ENCODE measurements around the gene TWF1.
A peak's percentile ranks its signal among the peaks of the same experiment; 100 is the strongest.
"Not testable (repeated sequence)": the region's sequence is repeated elsewhere in the genome, so short reads cannot be mapped to it uniquely, and the experiment has no call there.

TWF1 gene

DNA sequence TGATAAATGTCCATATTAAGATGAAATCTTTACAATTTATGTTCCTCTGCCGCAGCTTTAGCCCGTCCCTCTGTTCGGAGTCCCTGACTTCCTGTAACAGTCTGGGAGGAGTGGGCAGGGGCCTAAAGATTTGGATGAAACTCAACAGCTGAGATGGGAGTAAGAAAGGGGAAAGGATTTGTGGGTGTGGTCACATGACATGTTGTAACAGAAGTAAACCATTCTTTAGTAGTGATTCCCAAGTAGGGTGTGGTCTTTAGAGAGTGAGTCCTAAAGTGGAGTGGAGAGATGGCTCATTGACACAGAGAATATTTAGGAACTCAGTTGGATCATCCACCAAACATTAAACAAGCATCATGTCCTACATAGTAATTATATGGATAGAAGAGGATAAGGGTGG lies 42.7 kb upstream of the TWF1 start:
- CTCF ChIA-PET, result no interaction called here
- POLR2A ChIA-PET, result no interaction called here
- TF ChIP-seq, protein P1, sequence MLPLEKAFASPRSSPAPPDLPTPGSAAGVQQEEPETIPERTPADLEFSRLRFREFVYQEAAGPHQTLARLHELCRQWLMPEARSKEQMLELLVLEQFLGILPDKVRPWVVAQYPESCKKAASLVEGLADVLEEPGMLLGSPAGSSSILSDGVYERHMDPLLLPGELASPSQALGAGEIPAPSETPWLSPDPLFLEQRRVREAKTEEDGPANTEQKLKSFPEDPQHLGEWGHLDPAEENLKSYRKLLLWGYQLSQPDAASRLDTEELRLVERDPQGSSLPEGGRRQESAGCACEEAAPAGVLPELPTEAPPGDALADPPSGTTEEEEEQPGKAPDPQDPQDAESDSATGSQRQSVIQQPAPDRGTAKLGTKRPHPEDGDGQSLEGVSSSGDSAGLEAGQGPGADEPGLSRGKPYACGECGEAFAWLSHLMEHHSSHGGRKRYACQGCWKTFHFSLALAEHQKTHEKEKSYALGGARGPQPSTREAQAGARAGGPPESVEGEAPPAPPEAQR (tag by site-specific recombination; IDR thresholded peaks at IDR 0.05), result no peak
- TF ChIP-seq ZNF561 (tag by site-specific recombination; IDR thresholded peaks at IDR 0.05; ENCODE audit: borderline replicate concordance) (no peak), PRDM1 (tag by site-specific recombination; IDR thresholded peaks at IDR 0.05) (no peak), ZNF501 (tag by site-specific recombination; IDR thresholded peaks at IDR 0.05) (no peak), ZNF555 (tag by site-specific recombination; conservative IDR thresholded peaks at IDR 0.05) (no peak), ZNF600 (tag by site-specific recombination; IDR thresholded peaks at IDR 0.05) (no peak), KLF1 (tag by site-specific recombination; IDR thresholded peaks at IDR 0.05) (0 out of 2 replicates have a peak, but pooled peaks have one; percentile 24)
- TF ChIP-seq, protein P2, sequence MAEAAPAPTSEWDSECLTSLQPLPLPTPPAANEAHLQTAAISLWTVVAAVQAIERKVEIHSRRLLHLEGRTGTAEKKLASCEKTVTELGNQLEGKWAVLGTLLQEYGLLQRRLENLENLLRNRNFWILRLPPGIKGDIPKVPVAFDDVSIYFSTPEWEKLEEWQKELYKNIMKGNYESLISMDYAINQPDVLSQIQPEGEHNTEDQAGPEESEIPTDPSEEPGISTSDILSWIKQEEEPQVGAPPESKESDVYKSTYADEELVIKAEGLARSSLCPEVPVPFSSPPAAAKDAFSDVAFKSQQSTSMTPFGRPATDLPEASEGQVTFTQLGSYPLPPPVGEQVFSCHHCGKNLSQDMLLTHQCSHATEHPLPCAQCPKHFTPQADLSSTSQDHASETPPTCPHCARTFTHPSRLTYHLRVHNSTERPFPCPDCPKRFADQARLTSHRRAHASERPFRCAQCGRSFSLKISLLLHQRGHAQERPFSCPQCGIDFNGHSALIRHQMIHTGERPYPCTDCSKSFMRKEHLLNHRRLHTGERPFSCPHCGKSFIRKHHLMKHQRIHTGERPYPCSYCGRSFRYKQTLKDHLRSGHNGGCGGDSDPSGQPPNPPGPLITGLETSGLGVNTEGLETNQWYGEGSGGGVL (tag by site-specific recombination; IDR thresholded peaks at IDR 0.05), result no peak
- Histone ChIP-seq H3K27ac (ENCODE audit: extremely low read depth, low read depth, low read length) (no peak overlapping the region), H3K4me3 (ENCODE audit: low read depth, low read length) (no peak overlapping the region), H3K4me1 (ENCODE audit: control insufficient read depth, insufficient read depth, low read length) (peaks cover 9% of the 10 kb centered on the region; the same call in 1 of the 2 replicates), H3K36me3 (ENCODE audit: control insufficient read depth in 2 of 2, insufficient read depth in 1 of 2, low read length in 2 of 2) (peaks cover 0 to 3% of the 10 kb centered on the region in 2 experiments; a peak in 1 of 3 replicates), H3K9me3 (ENCODE audit: control insufficient read depth, insufficient read depth, low read depth, low read length) (no peaks in the 10 kb centered on the region)

DNA sequence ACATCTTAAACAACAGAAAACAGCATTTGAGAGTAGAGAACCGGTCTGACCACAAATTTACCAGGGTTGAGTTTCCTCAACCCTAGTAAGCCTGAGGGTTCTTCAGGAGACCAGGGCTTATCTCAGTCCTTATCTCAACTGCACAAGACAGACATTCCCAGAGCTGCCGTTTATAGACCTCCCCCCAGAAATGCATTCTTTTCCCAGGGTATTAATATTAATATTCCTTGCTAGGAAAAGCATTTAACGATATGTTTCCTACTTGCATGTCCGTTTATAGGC lies 42.0 kb upstream of the TWF1 start:
- peaks cover 9% of the 10 kb centered on the region; the same call in 1 of the 2 replicates for H3K4me1 ChIP-seq (ENCODE audit: control insufficient read depth, insufficient read depth, low read length)
- H3K9me3 ChIP-seq (ENCODE audit: control insufficient read depth, insufficient read depth, low read depth, low read length), result no peaks in the 10 kb centered on the region
- TF ChIP-seq ZEB2 (tag by site-specific recombination; IDR thresholded peaks at IDR 0.05), result no peak
- peak; percentile 28 for TF ChIP-seq SETDB1 (IDR thresholded peaks at IDR 0.05; ENCODE audit: insufficient read length, low read length)
- no peak for TF ChIP-seq EGR2 (tag by site-specific recombination; IDR thresholded peaks at IDR 0.05; ENCODE audit: low read depth)
- no peak for TF ChIP-seq ZNF211 (tag by site-specific recombination; IDR thresholded peaks at IDR 0.05; ENCODE audit: low read depth)
- ChIA-PET CTCF (no interaction called here), POLR2A (interaction anchor here (0.9 kb wide), 1 partner anchor 13 kb away, joined by 3 read pairs; the partner anchor contains the start of gene TMEM117)
- H3K27ac ChIP-seq (ENCODE audit: extremely low read depth, low read depth, low read length), result no peak overlapping the region
- H3K36me3 ChIP-seq (ENCODE audit: control insufficient read depth in 2 of 2, insufficient read depth in 1 of 2, low read length in 2 of 2), result peaks cover 0 to 3% of the 10 kb centered on the region in 2 experiments; a peak in 1 of 3 replicates
- no peak overlapping the region for H3K4me3 ChIP-seq (ENCODE audit: low read depth, low read length)

DNA sequence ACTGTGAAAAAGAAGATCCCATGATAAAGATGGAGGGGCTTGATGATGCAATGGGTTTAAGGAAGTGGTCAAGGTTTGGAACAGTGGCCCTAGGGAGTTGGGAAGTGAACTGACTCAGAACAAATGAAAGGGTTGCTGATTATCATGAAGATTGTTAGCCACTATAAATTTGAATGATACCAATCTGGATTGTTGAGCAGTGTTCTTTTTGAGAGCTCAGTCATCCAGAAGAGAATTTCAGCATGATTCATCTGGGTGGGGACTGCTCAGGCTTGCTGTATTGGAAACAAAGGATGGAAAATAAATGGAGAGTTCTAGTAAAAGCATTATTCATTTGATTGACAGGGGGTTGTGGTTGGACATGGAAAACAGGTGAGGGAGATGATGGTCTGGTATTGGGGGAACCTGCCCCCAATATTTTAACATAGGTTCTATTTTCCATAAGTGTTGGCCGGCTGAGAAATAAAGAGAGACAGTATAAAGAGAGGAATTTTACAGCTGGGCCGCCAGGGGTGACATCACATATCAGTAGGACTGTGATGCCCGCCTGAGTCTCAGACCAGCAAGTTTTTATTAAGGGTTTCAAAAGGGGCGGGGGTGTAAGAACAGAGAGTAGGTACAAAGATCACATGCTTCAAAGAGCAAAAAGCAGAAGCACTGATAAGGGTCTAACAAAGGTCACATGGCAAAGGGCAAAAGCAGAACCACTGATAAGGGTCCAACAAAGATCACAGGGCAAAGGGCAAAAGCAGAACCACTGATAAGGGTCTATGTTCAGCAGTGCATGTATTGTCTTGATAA lies 41.5 kb upstream of the TWF1 start:
- POLR2A ChIA-PET, result interaction anchor here (0.6 to 0.9 kb wide), 2 partner anchors 12 to 58 kb away, joined by 3 to 5 read pairs; partner anchors contain the start of gene TMEM117
- H3K4me3 ChIP-seq (ENCODE audit: low read depth, low read length); H3K27ac ChIP-seq (ENCODE audit: extremely low read depth, low read depth, low read length); H3K9me3 ChIP-seq (ENCODE audit: control insufficient read depth, insufficient read depth, low read depth, low read length); H3K36me3 ChIP-seq (ENCODE audit: control insufficient read depth in 2 of 2, insufficient read depth in 1 of 2, low read length in 2 of 2): not testable (repeated sequence)
- peaks cover 11% of the 10 kb centered on the region for H3K4me1 ChIP-seq (ENCODE audit: control insufficient read depth, insufficient read depth, low read length)
- TF ChIP-seq PRDM1 (tag by site-specific recombination; IDR thresholded peaks at IDR 0.05), result peak; percentile 30; the same call in 1 of the 2 replicates
- peak; percentile 29; the same call in 1 of the 2 replicates for TF ChIP-seq FEZF1 (tag by site-specific recombination; IDR thresholded peaks at IDR 0.05)
- 0 out of 2 replicates have a peak, but pooled peaks have one; percentile 27 for TF ChIP-seq ZNF629 (tag by site-specific recombination; IDR thresholded peaks at IDR 0.05)
- CTCF ChIA-PET, result interaction anchor here (0.7 kb wide), 1 partner anchor 49 kb away, joined by 4 read pairs; no protein-coding TSS in a partner anchor

DNA sequence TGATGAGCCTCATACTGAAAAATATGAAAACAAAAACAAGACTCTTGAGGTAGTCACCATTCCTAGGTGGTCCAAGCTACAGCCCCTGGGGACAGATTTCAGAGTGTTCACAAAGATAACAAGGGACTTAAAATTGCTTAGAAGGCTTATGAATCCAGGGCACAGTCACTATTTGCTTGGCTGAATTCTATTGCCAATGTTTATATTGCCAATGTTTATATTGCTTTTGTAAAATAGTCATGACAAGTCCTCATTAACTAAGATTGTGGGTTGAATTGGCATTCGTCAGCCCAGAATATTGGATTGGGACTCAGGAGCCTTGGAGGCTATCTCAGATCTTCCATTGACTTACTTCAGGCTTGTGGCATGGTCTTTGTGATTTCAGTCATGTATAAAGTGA lies 36.1 kb upstream of the TWF1 start:
- peaks cover 0 to 3% of the 10 kb centered on the region in 2 experiments; a peak in 1 of 3 replicates for H3K36me3 ChIP-seq (ENCODE audit: control insufficient read depth in 2 of 2, insufficient read depth in 1 of 2, low read length in 2 of 2)
- CTCF ChIA-PET, result interaction anchor here (2.3 kb wide), 1 partner anchor 40 kb away, joined by 9 read pairs; no protein-coding TSS in a partner anchor
- TF ChIP-seq GLI2 (tag by site-specific recombination; IDR thresholded peaks at IDR 0.05; ENCODE audit: borderline replicate concordance, low read depth), result peak; percentile 34; the same call in 1 of the 2 replicates
- no peak for TF ChIP-seq ZNF223 (tag by site-specific recombination; IDR thresholded peaks at IDR 0.05)
- TF ChIP-seq, protein P3, sequence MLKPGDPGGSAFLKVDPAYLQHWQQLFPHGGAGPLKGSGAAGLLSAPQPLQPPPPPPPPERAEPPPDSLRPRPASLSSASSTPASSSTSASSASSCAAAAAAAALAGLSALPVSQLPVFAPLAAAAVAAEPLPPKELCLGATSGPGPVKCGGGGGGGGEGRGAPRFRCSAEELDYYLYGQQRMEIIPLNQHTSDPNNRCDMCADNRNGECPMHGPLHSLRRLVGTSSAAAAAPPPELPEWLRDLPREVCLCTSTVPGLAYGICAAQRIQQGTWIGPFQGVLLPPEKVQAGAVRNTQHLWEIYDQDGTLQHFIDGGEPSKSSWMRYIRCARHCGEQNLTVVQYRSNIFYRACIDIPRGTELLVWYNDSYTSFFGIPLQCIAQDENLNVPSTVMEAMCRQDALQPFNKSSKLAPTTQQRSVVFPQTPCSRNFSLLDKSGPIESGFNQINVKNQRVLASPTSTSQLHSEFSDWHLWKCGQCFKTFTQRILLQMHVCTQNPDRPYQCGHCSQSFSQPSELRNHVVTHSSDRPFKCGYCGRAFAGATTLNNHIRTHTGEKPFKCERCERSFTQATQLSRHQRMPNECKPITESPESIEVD (tag by site-specific recombination; IDR thresholded peaks at IDR 0.05), result peak; percentile 69
- no peak for TF ChIP-seq ZIC2 (tag by site-specific recombination; IDR thresholded peaks at IDR 0.05)
- TF ChIP-seq, protein P4, sequence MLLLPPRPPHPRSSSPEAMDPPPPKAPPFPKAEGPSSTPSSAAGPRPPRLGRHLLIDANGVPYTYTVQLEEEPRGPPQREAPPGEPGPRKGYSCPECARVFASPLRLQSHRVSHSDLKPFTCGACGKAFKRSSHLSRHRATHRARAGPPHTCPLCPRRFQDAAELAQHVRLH (tag by site-specific recombination; IDR thresholded peaks at IDR 0.05), result no peak
- no peak for TF ChIP-seq OVOL3 (tag by site-specific recombination; IDR thresholded peaks at IDR 0.05)

More for the DNA sequence above, 36.1 kb upstream of the TWF1 start:
- POLR2A ChIA-PET, result no interaction called here
- Histone ChIP-seq H3K4me3 (ENCODE audit: low read depth, low read length) (no peak overlapping the region), H3K9me3 (ENCODE audit: control insufficient read depth, insufficient read depth, low read depth, low read length) (no peaks in the 10 kb centered on the region), H3K4me1 (ENCODE audit: control insufficient read depth, insufficient read depth, low read length) (peaks cover 16% of the 10 kb centered on the region), H3K27ac (ENCODE audit: extremely low read depth, low read depth, low read length) (no peak overlapping the region)
